Measurements from ENCODE around the gene TMEM98.

DNA sequence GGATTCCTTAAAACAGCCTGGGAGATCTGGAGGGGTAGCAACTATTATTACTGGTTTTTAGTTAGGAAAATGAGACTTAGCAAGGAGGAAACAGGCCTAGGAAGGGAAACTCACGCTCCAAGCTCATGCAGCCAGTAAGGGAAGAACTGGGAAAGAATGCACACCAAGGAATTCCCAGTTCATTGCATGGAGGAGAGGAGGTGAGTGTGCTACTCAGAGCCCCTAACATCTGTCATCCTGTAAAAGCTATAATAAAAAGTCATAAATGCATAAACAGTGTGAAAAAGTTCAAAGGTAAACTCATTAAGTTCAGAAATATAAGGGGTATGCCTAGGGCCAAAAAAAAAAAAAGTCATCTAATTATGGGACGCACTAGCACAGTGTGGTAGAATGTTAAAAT is 25.9 kb downstream of the TMEM98 start:
- TF ChIP-seq, protein P1, sequence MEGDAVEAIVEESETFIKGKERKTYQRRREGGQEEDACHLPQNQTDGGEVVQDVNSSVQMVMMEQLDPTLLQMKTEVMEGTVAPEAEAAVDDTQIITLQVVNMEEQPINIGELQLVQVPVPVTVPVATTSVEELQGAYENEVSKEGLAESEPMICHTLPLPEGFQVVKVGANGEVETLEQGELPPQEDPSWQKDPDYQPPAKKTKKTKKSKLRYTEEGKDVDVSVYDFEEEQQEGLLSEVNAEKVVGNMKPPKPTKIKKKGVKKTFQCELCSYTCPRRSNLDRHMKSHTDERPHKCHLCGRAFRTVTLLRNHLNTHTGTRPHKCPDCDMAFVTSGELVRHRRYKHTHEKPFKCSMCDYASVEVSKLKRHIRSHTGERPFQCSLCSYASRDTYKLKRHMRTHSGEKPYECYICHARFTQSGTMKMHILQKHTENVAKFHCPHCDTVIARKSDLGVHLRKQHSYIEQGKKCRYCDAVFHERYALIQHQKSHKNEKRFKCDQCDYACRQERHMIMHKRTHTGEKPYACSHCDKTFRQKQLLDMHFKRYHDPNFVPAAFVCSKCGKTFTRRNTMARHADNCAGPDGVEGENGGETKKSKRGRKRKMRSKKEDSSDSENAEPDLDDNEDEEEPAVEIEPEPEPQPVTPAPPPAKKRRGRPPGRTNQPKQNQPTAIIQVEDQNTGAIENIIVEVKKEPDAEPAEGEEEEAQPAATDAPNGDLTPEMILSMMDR (IDR thresholded peaks at IDR 0.05): no peak
- TF ChIP-seq POLR2AphosphoS5 (IDR thresholded peaks at IDR 0.05): no peak

All from sigmoid colon (tissue), 4 donors.